NCI-H2107 (cell line): Measurements from ENCODE around the gene REPS2.
"Not testable (repeated sequence)": the region's sequence is repeated elsewhere in the genome, so short reads cannot be mapped to it uniquely, and the experiment has no call there.

Experiments used
- DNase-seq: peaks from one replicate; lab custom pipeline; 2025; lab: John Stamatoyannopoulos, UW

REPS2 gene

GRCh38 chrX:16946361-16946964, at the start of gene REPS2:
REPS2 (plus strand) TSS chrX:16946658; CDS start chrX:16946862, 204 bp downstream.
- DNase-seq, result peak; percentile 82

- no peak for DNase-seq
These were observed 49.0 kb upstream of the REPS2 start for GRCh38 chrX:16897445-16897844.

- no peak for DNase-seq
These were observed 43.0 kb upstream of the REPS2 start for GRCh38 chrX:16903274-16904022.

- no peak for DNase-seq
These were observed 36.1 kb upstream of the REPS2 start for GRCh38 chrX:16910376-16910775.

GRCh38 chrX:16914058-16914457, 32.4 kb upstream of the REPS2 start:
- DNase-seq, result no peak

- DNase-seq, result no peak
These were observed 29.9 kb upstream of the REPS2 start for GRCh38 chrX:16916561-16916960.

GRCh38 chrX:16917120-16917519, 29.3 kb upstream of the REPS2 start:
- no peak for DNase-seq

- no peak for DNase-seq
These were observed 27.5 kb upstream of the REPS2 start for GRCh38 chrX:16918979-16919378.

- no peak for DNase-seq
These were observed 26.4 kb upstream of the REPS2 start for GRCh38 chrX:16920075-16920474.

- no peak for DNase-seq
These were observed 23.3 kb upstream of the REPS2 start for GRCh38 chrX:16923157-16923556.

GRCh38 chrX:16924631-16925480, 21.6 kb upstream of the REPS2 start:
- no peak for DNase-seq

GRCh38 chrX:16930392-16930791, 16.1 kb upstream of the REPS2 start:
- DNase-seq, result no peak

GRCh38 chrX:16931371-16931770, 15.1 kb upstream of the REPS2 start:
- no peak for DNase-seq

- no peak for DNase-seq
These were observed 14.4 kb upstream of the REPS2 start for GRCh38 chrX:16931855-16932575.

- DNase-seq, result no peak
These were observed 12.3 kb upstream of the REPS2 start for GRCh38 chrX:16934185-16934584.

- DNase-seq, result no peak
These were observed 609 bp downstream of the REPS2 start for GRCh38 chrX:16946971-16947562.

- DNase-seq, result no peak
These were observed 4.0 kb downstream of the REPS2 start for GRCh38 chrX:16950423-16950822.

- no peak for DNase-seq
These were observed 7.3 kb downstream of the REPS2 start for GRCh38 chrX:16953606-16954211.

- DNase-seq, result no peak
These were observed 11.3 kb downstream of the REPS2 start for GRCh38 chrX:16957751-16958150.

- no peak for DNase-seq
These were observed 11.9 kb downstream of the REPS2 start for GRCh38 chrX:16958356-16958755.

- not testable (repeated sequence) for DNase-seq
These were observed 16.2 kb downstream of the REPS2 start for GRCh38 chrX:16962661-16963060.
